Progenitor cell of endocrine pancreas (in vitro differentiated cells): ENCODE results near the gene PALLD. TPM values are rescaled to one million over a fixed set of nuclear protein-coding genes. Genes with fewer than 3 reads are reported as not detected.

Experiments used
- DNase-seq: peaks from one replicate; pipeline ENCODE4 v3.0.0; 2021; ENCODE audit warnings: low spot score; ENCODE audit not compliant: unreplicated experiment
- H3K27ac Mint-ChIP-seq: 2 replicates; pipeline ENCODE4 v1.8.0; 2021; ENCODE audit warnings: mild to moderate bottlenecking, moderate library complexity, mixed read lengths
- H3K27me3 Mint-ChIP-seq: 2 replicates; pipeline ENCODE4 v1.8.0; 2021; ENCODE audit warnings: mixed read lengths
- H3K36me3 Mint-ChIP-seq: 2 replicates; pipeline ENCODE4 v1.8.0; 2022; ENCODE audit warnings: mixed read lengths; ENCODE audit not compliant: insufficient read depth
- H3K4me1 Mint-ChIP-seq: 2 replicates; pipeline ENCODE4 v1.8.0; 2021; ENCODE audit warnings: low read depth, mixed read lengths
- H3K4me3 Mint-ChIP-seq: 2 replicates; pipeline ENCODE4 v1.8.0; 2021; ENCODE audit warnings: low read depth, mild to moderate bottlenecking, moderate library complexity, mixed read lengths
- H3K9me3 Mint-ChIP-seq: 2 replicates; pipeline ENCODE4 v1.8.0; 2021; ENCODE audit warnings: low read depth, mixed read lengths
- total RNA-seq: library from RNA; stranded (reverse); gene quantifications from 2 replicates; pipeline ENCODE4 v1.2.1, GENCODE V29; 2021
- TF ChIP-seq, protein P1 (sequence below): fragments of 200-600 bp; sonication (generic); IDR thresholded peaks from one replicate; pipeline ENCODE4 v1.5.0; 2021; ENCODE audit warnings: antibody characterized with exemption, mild to moderate bottlenecking; ENCODE audit not compliant: unreplicated experiment

Gene PALLD
- total RNA-seq, 1 donor from 2014 or later = 43.2 TPM

DNA sequence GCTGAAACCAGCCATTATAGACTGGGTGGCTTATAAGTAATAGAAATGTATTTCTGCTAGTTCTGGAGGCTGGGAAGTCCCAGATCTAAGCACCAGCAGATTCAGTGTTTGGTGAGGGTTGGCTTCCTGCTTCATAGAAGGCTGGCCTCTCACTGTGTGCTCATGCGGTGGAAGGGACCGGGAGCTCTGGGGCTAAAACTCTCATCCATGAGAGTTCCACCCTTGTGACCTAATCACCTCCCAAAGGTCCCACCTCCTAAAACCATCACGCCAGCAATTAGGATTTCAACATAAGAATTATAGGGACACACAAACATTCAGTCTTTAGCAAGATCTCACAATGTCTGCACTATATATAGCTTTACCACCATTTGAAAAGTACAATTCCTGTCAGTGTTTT lies 298.0 kb downstream of the PALLD start:
- Mint-ChIP-seq H3K4me1 (no peaks in the 10 kb centered on the region), H3K4me3 (no peak overlapping the region), H3K9me3 (no peaks in the 10 kb centered on the region), H3K36me3 (no peaks in the 10 kb centered on the region), H3K27me3 (no peaks in the 10 kb centered on the region), H3K27ac (no peak overlapping the region)
- TF ChIP-seq, protein P1, sequence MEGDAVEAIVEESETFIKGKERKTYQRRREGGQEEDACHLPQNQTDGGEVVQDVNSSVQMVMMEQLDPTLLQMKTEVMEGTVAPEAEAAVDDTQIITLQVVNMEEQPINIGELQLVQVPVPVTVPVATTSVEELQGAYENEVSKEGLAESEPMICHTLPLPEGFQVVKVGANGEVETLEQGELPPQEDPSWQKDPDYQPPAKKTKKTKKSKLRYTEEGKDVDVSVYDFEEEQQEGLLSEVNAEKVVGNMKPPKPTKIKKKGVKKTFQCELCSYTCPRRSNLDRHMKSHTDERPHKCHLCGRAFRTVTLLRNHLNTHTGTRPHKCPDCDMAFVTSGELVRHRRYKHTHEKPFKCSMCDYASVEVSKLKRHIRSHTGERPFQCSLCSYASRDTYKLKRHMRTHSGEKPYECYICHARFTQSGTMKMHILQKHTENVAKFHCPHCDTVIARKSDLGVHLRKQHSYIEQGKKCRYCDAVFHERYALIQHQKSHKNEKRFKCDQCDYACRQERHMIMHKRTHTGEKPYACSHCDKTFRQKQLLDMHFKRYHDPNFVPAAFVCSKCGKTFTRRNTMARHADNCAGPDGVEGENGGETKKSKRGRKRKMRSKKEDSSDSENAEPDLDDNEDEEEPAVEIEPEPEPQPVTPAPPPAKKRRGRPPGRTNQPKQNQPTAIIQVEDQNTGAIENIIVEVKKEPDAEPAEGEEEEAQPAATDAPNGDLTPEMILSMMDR = no peak
- DNase-seq = no peak

DNA sequence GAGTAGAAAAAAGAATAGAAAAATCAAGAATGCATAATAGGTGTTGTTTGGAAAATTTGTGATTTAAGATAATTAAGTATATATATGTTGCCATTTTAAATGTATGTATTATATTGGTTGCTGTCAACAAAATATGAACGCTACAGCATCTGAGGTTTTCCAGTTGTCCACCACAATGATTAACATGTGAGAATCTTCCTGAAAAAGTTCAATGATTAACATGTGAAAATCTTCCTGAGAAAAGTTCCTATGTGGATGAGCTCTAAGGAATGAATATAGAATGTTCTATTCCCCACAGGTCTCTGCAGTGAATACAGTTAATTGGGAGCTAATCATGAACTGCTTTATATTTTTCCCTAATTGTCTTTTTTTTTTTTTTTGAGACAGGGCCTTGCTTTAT lies 298.5 kb downstream of the PALLD start:
- no peak for DNase-seq
- no peak overlapping the region for H3K27ac Mint-ChIP-seq
- H3K36me3 Mint-ChIP-seq = no peaks in the 10 kb centered on the region
- no peaks in the 10 kb centered on the region for H3K4me1 Mint-ChIP-seq
- no peak overlapping the region for H3K4me3 Mint-ChIP-seq
- H3K27me3 Mint-ChIP-seq = no peaks in the 10 kb centered on the region
- TF ChIP-seq, protein P1 = no peak
- H3K9me3 Mint-ChIP-seq = no peaks in the 10 kb centered on the region

DNA sequence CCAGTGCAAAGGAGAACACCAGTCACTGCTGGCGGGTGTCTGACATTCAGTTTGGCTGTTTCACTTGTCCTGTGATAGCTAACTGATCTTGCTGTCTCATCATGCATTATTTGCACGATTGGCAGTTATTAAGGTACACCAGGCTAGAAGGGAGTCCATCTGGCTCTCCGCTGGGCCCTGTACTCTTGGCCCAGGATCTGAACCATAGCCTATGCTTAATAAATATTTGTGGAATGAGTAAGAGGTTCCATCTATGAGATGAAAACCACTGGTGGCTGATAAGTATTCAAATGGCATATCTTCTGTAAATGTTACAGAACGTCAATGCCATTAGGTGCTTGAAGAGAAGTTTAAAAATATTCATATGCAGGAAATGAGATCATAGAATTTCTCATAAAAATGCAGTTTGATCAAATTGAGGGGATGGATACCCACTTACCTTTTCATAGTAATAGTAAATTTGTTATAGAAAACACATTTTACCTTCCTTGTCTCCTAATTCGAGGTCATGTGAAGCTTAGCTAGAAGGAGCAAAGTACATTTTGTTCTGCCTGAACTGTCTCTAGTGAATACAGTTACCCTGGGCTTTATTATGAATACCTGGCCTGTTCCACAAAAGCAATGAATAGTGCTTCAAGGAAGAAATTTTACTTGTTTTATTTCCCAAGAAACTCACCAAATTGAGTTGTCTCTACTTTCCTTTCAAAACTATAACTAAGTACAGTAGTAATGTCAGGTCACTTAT lies 299.7 kb downstream of the PALLD start:
- no peaks in the 10 kb centered on the region for H3K27me3 Mint-ChIP-seq
- H3K27ac Mint-ChIP-seq = no peak overlapping the region
- H3K9me3 Mint-ChIP-seq = no peaks in the 10 kb centered on the region
- DNase-seq = no peak
- TF ChIP-seq, protein P1 = no peak
- H3K4me1 Mint-ChIP-seq = no peaks in the 10 kb centered on the region
- no peaks in the 10 kb centered on the region for H3K36me3 Mint-ChIP-seq
- no peak overlapping the region for H3K4me3 Mint-ChIP-seq

DNA sequence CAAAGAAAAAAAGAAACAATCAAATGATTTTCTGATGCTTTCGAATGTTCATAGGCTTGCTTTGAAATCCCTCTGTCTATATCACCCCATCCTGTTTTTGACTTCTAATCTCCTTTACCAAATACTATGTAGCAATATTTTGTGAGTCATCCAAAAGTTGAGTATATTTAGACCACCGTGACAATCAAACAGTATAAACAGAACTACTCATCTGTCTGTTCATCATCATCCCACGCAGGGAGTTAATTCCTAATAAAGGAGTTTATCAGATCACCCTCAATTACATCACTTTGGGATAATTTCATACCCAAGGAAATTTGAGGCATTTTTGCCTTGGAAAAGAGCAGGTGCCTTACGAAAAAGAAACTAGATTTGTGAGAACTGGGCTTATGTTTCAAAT lies 300.3 kb downstream of the PALLD start:
- H3K27me3 Mint-ChIP-seq = no peaks in the 10 kb centered on the region
- H3K36me3 Mint-ChIP-seq = no peaks in the 10 kb centered on the region
- no peaks in the 10 kb centered on the region for H3K4me1 Mint-ChIP-seq
- H3K4me3 Mint-ChIP-seq = no peak overlapping the region
- no peak overlapping the region for H3K27ac Mint-ChIP-seq
- H3K9me3 Mint-ChIP-seq = peaks cover 4% of the 10 kb centered on the region
- no peak for DNase-seq
- TF ChIP-seq, protein P1 = no peak

DNA sequence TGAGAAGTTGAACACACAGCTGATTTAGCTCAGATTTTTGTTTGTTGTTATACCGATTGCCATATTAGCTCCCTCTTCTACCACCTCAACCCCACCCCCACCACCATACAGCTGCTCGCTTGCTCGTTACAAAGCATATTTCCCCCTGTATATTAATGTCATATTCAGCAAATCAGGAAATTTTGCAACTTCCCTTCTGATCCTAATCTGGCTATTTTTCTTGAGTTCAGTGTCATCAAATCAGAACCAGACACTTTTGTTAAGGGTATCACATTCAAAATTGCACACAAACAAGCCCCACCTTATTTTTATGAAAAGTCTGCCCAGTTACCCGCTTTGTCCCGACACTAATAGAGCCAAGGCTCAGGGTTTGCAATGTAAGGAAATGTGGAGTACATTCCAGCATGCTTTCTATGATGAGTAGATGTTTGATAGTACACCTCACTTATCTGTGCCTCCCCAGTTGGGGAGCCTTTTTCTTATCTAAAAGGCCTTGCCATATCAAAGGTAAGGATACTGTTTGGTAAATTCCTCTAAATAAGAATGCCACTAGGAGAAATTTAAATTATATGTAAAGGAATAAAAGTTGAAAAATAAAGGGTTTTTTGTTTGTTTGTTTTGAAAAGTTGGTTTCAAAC lies 301.0 kb downstream of the PALLD start:
- no peak overlapping the region for H3K27ac Mint-ChIP-seq
- no peaks in the 10 kb centered on the region for H3K4me1 Mint-ChIP-seq
- H3K9me3 Mint-ChIP-seq = peaks cover 4% of the 10 kb centered on the region
- TF ChIP-seq, protein P1 = no peak
- no peaks in the 10 kb centered on the region for H3K27me3 Mint-ChIP-seq
- DNase-seq = no peak
- no peaks in the 10 kb centered on the region for H3K36me3 Mint-ChIP-seq
- H3K4me3 Mint-ChIP-seq = no peak overlapping the region
